ENCODE measurements around the gene LRGUK. TPM values are rescaled to one million over a fixed set of nuclear protein-coding genes. Genes with fewer than 3 reads are reported as not detected.

The LRGUK gene
- polyA plus RNA-seq, 1 experiment = not detected

DNA sequence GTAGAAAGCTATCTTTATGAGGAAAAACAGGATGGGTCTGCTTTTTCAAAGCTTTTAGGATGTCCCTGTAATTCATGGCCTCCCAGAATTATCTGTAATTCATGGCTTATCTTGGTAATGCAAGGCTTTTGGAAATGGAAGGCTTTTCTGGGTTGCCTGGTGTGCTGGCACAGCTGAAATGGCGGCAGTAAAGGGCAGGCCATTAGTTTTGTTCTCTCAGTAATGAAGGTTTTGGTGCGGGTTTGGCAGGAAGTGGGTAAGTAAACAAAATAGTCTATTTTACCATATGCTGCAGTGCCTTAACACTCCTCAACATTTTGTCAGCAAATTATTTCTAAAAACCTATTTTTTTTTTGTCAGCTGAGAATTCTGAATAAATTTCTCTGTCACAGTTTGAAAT, 69.3 kb downstream of the LRGUK start:
- H3K4me3 ChIP-seq (ENCODE audit: low read depth, low read length) = no peak overlapping the region
- POLR2A ChIA-PET = no interaction called here
- H3K27me3 ChIP-seq (ENCODE audit: control insufficient read depth, insufficient read depth, low read length) = no peaks in the 10 kb centered on the region
- CTCF ChIA-PET = no interaction called here
- no peaks in the 10 kb centered on the region for H3K36me3 ChIP-seq (ENCODE audit: control insufficient read depth, insufficient read depth, low read length)
- DNase-seq (ENCODE audit: low read depth) = no peak
- TF ChIP-seq, protein P1, sequence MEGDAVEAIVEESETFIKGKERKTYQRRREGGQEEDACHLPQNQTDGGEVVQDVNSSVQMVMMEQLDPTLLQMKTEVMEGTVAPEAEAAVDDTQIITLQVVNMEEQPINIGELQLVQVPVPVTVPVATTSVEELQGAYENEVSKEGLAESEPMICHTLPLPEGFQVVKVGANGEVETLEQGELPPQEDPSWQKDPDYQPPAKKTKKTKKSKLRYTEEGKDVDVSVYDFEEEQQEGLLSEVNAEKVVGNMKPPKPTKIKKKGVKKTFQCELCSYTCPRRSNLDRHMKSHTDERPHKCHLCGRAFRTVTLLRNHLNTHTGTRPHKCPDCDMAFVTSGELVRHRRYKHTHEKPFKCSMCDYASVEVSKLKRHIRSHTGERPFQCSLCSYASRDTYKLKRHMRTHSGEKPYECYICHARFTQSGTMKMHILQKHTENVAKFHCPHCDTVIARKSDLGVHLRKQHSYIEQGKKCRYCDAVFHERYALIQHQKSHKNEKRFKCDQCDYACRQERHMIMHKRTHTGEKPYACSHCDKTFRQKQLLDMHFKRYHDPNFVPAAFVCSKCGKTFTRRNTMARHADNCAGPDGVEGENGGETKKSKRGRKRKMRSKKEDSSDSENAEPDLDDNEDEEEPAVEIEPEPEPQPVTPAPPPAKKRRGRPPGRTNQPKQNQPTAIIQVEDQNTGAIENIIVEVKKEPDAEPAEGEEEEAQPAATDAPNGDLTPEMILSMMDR (IDR thresholded peaks at IDR 0.05; ENCODE audit: insufficient read depth, low read depth, low read length) = no peak

DNA sequence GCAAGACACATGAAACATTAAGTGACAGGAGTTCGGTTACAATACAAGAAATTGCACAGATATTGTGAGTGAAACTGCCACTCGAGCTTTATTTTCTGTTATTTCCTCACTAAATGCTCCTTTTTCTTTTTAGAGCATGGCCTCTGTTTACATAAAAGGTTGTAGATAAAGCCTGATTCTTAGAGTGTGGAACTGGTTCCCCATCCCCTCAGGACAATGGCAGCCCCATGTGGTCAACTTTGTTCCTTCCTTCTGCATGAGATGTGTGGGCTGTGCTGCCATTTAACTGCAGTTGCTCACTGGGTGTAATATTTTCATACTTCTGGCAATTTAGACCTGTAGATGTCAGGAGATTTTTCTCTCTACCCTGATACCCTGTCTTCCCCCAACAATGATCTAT, 70.2 kb downstream of the LRGUK start:
- no peak for DNase-seq (ENCODE audit: low read depth)
- ChIA-PET POLR2A (no interaction called here), CTCF (no interaction called here)
- Histone ChIP-seq H3K4me3 (ENCODE audit: low read depth, low read length) (no peak overlapping the region), H3K27me3 (ENCODE audit: control insufficient read depth, insufficient read depth, low read length) (no peaks in the 10 kb centered on the region), H3K36me3 (ENCODE audit: control insufficient read depth, insufficient read depth, low read length) (no peaks in the 10 kb centered on the region)
- TF ChIP-seq, protein P1 (IDR thresholded peaks at IDR 0.05; ENCODE audit: insufficient read depth, low read depth, low read length) = no peak

DNA sequence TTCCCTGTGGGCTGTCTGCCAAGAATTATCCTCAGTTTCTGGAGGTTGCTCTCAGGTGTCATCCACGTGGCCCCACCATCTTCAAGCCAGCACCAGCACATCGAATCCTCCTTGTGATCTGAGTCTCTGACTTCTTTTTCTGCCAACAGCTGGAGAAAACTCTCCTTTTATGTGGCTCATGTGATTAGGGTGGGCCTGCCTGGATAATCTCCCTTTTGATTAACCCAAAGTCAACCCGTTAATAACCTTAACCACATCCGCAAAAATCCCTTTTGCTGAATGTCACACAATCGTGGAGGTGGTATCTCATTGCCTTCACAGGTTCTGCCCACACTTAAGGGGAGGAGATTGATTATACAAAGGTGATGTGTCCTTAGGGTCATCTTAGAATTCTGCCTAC, 73.8 kb downstream of the LRGUK start:
- H3K27me3 ChIP-seq (ENCODE audit: control insufficient read depth, insufficient read depth, low read length) = no peaks in the 10 kb centered on the region
- POLR2A ChIA-PET = no interaction called here
- DNase-seq (ENCODE audit: low read depth) = no peak
- H3K4me3 ChIP-seq (ENCODE audit: low read depth, low read length) = no peak overlapping the region
- CTCF ChIA-PET = no interaction called here
- TF ChIP-seq, protein P1 (IDR thresholded peaks at IDR 0.05; ENCODE audit: insufficient read depth, low read depth, low read length) = no peak
- no peaks in the 10 kb centered on the region for H3K36me3 ChIP-seq (ENCODE audit: control insufficient read depth, insufficient read depth, low read length)

DNA sequence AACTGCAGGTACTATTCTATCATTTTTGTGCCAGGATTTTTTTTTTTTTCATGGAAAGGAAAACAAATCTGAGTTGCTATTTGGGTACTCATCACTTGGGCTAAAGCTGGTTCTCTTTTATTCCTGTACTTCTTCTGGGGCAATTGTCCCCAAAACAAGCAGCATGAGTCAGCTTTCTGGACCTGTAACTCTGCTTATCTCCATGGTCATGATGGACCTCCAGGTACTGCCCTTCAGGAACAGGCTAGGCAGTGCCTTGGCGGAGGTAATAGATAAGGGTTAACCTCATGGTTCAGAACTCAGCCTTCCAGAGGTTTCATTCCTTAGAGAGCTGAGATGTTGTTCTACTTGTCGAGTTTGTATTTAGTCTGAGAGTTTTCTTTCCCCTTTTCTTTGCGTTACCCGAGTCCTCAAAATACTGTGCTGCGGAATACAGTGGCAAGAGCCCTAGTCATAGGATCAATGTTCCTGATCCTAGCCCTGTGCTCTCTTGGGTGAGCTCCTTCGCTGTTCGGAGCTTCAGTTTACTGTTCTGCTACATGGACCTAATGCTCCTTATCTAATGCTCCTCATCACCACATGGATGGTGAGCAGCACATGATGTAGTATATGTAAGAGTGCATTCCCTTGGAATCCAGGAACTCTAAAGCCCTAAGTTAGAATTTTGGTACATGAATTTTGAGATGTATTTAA, 74.6 kb downstream of the LRGUK start:
- POLR2A ChIA-PET = no interaction called here
- no peaks in the 10 kb centered on the region for H3K36me3 ChIP-seq (ENCODE audit: control insufficient read depth, insufficient read depth, low read length)
- TF ChIP-seq, protein P1 (IDR thresholded peaks at IDR 0.05; ENCODE audit: insufficient read depth, low read depth, low read length) = no peak
- H3K27me3 ChIP-seq (ENCODE audit: control insufficient read depth, insufficient read depth, low read length) = no peaks in the 10 kb centered on the region
- CTCF ChIA-PET = no interaction called here
- H3K4me3 ChIP-seq (ENCODE audit: low read depth, low read length) = no peak overlapping the region
- no peak for DNase-seq (ENCODE audit: low read depth)

- CTCF ChIA-PET = interaction anchor here (1.2 kb wide), 1 partner anchor 13 kb away, joined by 3 read pairs; no protein-coding TSS in a partner anchor
Observed at GRCh38 chr7:134203186-134203889, 76.2 kb downstream of the LRGUK start.

More at GRCh38 chr7:134203186-134203889, 76.2 kb downstream of the LRGUK start:
- Histone ChIP-seq H3K27me3 (ENCODE audit: control insufficient read depth, insufficient read depth, low read length) (no peaks in the 10 kb centered on the region), H3K4me3 (ENCODE audit: low read depth, low read length) (no peak overlapping the region), H3K36me3 (ENCODE audit: control insufficient read depth, insufficient read depth, low read length) (no peaks in the 10 kb centered on the region)
- no peak for DNase-seq (ENCODE audit: low read depth)
- POLR2A ChIA-PET = no interaction called here
- TF ChIP-seq, protein P1 (IDR thresholded peaks at IDR 0.05; ENCODE audit: insufficient read depth, low read depth, low read length) = no peak
